ENCODE results near the gene FBRSL1.

- TF ChIP-seq, protein P1, sequence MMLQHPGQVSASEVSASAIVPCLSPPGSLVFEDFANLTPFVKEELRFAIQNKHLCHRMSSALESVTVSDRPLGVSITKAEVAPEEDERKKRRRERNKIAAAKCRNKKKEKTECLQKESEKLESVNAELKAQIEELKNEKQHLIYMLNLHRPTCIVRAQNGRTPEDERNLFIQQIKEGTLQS (IDR thresholded peaks at IDR 0.05) = no peak
- peak; percentile 80 for TF ChIP-seq CTCF (IDR thresholded peaks at IDR 0.05; ENCODE audit: low read depth, low read length, missing input control)
- TF ChIP-seq RAD21 (IDR thresholded peaks at IDR 0.05) = peak in 1 of 2 donors; percentile 82
- no peak for TF ChIP-seq EGR1 (IDR thresholded peaks at IDR 0.05; ENCODE audit: low read depth in 2 of 2)
- TF ChIP-seq FOXA1 (IDR thresholded peaks at IDR 0.05) = no peak
- no peak for TF ChIP-seq GABPA (IDR thresholded peaks at IDR 0.05 in 1 of 2, conservative IDR thresholded peaks at IDR 0.05 in 1 of 2)
- no peak for TF ChIP-seq TAF1 (conservative IDR thresholded peaks at IDR 0.05)
- TF ChIP-seq SP1 (IDR thresholded peaks at IDR 0.05) = no peak
- TF ChIP-seq, protein P2, sequence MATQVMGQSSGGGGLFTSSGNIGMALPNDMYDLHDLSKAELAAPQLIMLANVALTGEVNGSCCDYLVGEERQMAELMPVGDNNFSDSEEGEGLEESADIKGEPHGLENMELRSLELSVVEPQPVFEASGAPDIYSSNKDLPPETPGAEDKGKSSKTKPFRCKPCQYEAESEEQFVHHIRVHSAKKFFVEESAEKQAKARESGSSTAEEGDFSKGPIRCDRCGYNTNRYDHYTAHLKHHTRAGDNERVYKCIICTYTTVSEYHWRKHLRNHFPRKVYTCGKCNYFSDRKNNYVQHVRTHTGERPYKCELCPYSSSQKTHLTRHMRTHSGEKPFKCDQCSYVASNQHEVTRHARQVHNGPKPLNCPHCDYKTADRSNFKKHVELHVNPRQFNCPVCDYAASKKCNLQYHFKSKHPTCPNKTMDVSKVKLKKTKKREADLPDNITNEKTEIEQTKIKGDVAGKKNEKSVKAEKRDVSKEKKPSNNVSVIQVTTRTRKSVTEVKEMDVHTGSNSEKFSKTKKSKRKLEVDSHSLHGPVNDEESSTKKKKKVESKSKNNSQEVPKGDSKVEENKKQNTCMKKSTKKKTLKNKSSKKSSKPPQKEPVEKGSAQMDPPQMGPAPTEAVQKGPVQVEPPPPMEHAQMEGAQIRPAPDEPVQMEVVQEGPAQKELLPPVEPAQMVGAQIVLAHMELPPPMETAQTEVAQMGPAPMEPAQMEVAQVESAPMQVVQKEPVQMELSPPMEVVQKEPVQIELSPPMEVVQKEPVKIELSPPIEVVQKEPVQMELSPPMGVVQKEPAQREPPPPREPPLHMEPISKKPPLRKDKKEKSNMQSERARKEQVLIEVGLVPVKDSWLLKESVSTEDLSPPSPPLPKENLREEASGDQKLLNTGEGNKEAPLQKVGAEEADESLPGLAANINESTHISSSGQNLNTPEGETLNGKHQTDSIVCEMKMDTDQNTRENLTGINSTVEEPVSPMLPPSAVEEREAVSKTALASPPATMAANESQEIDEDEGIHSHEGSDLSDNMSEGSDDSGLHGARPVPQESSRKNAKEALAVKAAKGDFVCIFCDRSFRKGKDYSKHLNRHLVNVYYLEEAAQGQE (IDR thresholded peaks at IDR 0.05) = no peak
- TF ChIP-seq YY1 (IDR thresholded peaks at IDR 0.05) = no peak
- TF ChIP-seq, protein P3, sequence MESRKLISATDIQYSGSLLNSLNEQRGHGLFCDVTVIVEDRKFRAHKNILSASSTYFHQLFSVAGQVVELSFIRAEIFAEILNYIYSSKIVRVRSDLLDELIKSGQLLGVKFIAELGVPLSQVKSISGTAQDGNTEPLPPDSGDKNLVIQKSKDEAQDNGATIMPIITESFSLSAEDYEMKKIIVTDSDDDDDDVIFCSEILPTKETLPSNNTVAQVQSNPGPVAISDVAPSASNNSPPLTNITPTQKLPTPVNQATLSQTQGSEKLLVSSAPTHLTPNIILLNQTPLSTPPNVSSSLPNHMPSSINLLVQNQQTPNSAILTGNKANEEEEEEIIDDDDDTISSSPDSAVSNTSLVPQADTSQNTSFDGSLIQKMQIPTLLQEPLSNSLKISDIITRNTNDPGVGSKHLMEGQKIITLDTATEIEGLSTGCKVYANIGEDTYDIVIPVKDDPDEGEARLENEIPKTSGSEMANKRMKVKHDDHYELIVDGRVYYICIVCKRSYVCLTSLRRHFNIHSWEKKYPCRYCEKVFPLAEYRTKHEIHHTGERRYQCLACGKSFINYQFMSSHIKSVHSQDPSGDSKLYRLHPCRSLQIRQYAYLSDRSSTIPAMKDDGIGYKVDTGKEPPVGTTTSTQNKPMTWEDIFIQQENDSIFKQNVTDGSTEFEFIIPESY (IDR thresholded peaks at IDR 0.05) = no peak
- TF ChIP-seq JUND (IDR thresholded peaks at IDR 0.05) = no peak
- TF ChIP-seq, protein P4, sequence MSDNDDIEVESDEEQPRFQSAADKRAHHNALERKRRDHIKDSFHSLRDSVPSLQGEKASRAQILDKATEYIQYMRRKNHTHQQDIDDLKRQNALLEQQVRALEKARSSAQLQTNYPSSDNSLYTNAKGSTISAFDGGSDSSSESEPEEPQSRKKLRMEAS (IDR thresholded peaks at IDR 0.05) = no peak
Observed at GRCh38 chr12:132523576-132524331, 33.8 kb downstream of the FBRSL1 start.

Data from liver (tissue), 3 donors.